ENCODE results near the gene RAB11FIP4.

DNA sequence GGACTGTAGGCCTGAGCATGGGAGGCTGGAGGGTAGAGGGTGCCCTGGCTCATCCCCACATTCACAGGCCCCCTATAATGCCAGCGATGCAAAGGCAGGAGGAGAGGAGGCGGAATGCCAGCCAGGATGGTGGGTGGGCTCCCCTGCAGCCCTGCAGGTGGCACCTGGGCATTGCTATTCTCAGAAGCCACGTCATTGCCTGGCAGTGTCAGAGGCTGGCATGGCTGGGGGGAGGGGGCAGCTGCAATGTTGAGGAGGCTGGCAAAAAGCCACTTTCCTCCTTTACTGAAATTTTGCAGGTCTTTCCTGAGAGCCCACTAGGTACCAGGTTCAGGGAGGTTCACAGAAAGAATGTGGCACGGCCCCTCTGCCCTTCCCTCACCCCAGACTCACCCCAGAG lies 36.2 kb downstream of the RAB11FIP4 start:
- TF ChIP-seq POLR2A (IDR thresholded peaks at IDR 0.05): no peak
- TF ChIP-seq, protein P1, sequence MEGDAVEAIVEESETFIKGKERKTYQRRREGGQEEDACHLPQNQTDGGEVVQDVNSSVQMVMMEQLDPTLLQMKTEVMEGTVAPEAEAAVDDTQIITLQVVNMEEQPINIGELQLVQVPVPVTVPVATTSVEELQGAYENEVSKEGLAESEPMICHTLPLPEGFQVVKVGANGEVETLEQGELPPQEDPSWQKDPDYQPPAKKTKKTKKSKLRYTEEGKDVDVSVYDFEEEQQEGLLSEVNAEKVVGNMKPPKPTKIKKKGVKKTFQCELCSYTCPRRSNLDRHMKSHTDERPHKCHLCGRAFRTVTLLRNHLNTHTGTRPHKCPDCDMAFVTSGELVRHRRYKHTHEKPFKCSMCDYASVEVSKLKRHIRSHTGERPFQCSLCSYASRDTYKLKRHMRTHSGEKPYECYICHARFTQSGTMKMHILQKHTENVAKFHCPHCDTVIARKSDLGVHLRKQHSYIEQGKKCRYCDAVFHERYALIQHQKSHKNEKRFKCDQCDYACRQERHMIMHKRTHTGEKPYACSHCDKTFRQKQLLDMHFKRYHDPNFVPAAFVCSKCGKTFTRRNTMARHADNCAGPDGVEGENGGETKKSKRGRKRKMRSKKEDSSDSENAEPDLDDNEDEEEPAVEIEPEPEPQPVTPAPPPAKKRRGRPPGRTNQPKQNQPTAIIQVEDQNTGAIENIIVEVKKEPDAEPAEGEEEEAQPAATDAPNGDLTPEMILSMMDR (IDR thresholded peaks at IDR 0.05): no peak
- no peak for TF ChIP-seq EP300 (IDR thresholded peaks at IDR 0.05; ENCODE audit: low read depth)

All from transverse colon (tissue), 3 donors.